ENCODE data around the gene MFAP5. TPM values are rescaled to one million over a fixed set of nuclear protein-coding genes. Genes with fewer than 3 reads are reported as not detected.

The MFAP5 gene, protein sequence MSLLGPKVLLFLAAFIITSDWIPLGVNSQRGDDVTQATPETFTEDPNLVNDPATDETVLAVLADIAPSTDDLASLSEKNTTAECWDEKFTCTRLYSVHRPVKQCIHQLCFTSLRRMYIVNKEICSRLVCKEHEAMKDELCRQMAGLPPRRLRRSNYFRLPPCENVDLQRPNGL
- total RNA-seq (2014; rRNA removed; shearing (Covaris generic)) = not detected in 2 replicates

DNA sequence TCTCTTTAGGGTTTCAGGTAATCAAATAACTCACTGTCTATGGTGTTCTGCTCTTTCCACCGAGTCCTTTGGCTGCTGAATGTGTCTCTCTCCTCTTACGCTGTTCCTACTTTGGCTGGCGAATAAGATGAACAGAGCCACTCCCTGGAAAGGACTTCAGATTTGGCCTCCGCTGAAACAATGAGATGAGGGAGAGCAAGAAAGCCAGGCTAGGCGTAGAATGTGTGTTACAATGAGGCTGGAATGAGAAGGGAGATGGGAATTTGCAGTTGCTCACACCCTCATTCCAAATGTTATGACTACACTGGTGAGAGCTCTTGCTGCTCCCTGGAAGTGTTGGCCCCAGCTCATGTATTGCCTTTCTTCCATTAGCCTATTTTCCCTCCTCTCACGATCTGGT is at the start of gene MFAP5:
MFAP5 (minus strand) TSS at position 234 of the 400 bp plus-strand sequence. CDS start 722 bp downstream, outside the sequence.
- no peak for DNase-seq (ENCODE audit: low read depth)

DNA sequence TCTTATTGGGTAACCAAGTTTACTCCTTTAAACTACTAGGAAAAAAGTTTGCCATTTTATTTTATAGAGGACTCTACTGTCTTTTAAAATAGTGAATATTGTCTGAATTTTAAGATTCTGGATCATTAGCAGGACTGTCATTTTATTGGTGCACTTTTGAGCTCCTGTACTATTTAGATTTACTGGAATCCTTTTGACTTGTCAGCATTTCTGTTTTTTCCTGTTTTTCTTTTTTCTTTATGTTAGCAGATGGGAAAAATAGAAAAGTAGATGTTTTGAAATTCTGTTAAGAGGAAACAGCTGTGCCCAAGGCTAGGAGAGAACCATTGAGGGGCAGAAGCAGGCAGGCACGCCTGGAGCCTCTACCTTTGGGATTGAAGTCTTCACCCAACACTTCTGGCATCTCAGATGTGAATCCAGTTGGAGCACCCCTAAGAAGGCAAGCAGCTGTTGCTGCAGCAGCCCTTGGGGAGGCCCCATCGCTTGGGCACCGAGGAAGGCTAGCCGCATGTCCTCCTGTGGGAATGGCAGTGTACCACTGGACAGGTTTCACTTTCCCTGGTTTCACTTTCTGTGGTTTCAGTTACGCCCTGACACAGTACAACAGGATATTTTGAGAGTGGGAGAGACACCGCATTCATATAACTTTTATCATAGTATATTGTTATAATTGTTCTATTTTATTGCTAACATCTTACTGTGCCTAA is 46.7 kb upstream of the MFAP5 start:
- peak; percentile 7 for DNase-seq (ENCODE audit: low read depth)

DNA sequence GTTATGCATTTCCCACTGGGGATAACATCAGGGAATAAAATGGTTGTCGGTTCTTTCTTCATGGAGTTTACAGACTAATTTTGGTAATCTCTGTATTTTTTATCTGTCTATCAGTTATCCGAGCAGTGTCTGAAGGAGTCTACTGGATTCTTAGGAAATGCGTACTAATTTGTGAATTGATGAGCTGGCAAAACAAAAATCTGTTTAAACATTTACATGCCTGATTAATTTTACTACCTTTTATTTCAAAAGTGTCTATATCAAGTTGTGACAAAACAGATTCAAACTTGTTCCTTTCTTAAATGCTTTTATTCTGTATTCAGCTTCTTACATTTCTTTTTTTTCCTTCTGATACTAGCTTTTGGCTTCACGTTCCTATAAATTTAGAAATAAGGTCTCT is 39.5 kb upstream of the MFAP5 start:
- DNase-seq (ENCODE audit: low read depth) = no peak

DNA sequence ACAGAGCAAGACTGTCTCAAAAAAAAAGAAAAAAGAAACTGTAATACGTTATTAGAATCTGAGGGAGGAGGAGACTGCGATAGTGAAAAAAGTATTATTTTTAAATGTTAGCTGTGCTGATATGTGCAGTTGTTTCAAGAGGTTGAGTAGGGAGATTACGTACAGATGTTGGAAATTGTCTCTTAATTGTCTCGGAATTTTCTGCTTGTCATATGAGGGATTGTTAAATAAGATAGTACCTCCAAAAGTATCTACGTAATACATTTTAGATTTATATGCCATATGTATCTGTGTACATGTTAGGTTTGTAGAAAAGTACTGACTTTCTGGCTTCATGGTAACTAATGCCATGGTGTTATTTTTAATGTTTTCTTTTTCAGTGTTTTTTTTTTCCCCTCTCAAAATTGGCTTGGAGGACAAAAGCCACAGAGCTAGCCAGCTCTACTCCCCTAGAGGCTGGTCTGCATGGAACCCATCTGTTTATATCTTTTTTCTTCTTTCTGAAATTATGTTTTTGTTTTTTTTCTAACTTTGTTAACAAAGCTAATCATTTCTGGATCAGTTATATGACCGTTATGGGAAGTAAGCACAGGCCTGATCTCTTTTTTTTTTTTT is 38.5 kb upstream of the MFAP5 start:
- DNase-seq (ENCODE audit: low read depth) = no peak

DNA sequence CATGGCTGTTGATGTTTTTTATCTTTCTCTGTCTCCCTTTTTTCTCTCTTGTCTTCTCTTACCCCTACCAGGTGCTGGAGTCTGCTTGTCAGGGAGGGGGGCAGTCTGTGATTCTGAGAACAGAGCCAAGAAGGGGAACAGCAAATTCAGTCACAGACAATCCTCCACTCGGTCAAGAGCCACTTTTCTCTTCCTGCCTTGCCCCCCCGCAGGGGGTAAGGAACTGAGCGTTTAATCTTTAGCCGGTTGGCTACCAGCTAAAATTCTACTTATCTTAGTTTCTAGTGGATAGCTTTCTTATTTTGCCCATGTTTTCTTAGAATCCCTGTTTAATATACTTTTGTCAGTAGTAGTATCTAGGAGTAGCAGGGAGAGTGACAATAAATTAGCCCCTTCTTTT is 37.1 kb upstream of the MFAP5 start:
- DNase-seq (ENCODE audit: low read depth) = no peak

DNA sequence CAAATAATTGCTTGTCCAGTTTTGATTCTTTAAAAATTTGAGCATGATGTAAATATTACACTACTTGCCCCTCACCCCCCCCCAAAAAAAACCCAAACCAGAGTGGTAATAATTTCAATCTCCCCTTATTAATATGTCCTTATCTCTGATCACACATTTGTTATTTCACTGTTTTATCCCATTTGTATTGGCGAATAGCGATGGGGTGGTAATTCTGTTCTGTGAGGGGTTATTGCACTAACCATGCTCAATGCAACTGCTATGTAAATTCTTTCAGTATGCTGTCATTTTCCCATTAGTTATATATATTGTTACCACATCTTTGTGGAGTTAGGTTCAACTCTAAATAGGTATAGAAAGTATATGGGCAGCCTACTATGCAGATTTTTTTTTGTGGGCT is 36.3 kb upstream of the MFAP5 start:
- no peak for DNase-seq (ENCODE audit: low read depth)

DNA sequence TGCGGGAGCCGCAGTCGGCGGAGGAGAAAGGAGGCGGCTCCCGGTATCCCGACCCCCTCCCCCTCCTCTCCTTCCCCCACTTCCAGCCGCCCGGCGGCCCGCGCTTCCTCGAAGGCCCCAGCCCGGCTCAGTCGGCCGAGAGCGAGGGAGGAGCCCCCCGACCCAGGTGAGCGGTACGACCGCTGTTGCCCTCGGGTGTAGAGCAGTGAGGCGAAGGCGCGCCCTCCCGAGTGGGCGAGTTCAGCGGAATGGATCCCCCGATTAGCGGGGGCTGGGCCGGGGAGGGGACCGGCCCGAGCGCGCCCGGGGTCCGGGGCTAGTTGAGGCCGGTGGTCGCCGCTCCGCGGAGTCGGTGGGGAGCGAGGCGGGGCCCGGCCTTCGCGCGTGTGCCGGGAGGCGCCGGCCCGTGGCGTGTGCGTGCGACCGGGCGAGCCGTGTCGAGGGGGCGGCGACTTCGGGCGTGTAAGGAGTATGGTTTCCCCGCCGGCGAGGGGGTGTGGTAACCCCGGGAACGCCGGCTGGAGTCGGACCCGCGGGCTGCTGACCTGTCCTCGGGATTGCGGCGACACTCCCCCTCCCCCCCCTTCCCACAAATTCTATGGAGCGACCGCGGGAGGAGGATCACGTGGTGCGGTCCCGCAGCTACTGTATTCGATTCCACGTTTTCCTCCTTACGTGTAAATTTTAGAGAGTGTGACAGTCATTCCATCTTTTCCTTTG is 35.7 kb upstream of the MFAP5 start:
- peak; percentile 40 for DNase-seq (ENCODE audit: low read depth)

DNA sequence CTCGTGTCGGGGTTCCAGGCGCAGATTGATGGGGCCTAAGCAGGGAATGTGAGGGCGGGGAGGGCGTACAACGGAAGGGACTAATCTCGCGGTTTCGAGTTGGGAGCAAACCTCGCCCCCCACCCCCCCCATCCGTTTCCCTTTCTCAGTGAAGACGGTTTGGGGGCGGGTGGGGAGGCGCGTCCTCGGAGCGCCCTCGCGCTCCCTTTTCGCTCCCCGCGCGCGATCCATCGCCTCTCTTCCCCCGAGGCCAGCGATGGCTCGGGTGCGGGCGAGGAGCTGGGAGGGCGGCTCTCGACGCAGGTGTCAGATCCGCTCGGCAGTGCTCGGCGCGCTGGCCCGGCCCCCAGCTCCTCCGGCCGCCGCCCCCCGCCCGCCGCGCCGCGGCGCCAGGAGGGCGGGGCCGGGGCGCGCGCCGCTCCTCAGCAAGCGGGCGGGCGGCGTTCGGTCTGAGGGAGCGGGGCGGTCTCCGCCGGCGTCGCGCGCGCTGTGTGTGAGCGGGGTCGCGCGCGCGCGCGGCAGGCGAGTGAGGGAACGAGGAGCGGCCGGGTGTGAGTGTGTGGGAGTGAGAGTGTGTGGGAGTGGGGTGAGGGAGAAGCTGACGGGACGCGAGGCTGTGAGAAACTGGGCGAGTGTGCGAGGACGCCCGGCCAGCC is 35.0 kb upstream of the MFAP5 start, which contains the start of gene RIMKLB:
RIMKLB (plus strand) TSS at position 516 of the 656 bp plus-strand sequence. CDS start 15,876 bp downstream, outside the sequence.
- DNase-seq (ENCODE audit: low read depth) = peak; percentile 68

DNA sequence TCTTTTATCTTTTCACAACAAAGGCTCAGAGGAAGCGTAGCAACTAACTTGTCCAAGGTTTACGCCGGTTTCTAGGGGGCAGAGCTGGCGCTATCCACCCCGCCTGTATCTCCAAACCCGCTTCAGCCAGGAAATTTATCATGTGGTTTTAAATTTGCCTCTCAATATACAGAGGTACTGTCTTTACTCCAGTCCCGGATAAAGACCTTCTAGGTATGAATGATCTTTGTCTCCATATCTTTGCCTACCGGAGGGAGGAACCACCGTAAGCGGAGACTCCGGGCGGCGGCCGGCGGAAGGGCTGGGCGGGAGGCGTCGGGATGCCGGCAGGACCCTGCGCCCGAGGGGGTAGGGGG is 34.5 kb upstream of the MFAP5 start:
- DNase-seq (ENCODE audit: low read depth) = peak; percentile 58

DNA sequence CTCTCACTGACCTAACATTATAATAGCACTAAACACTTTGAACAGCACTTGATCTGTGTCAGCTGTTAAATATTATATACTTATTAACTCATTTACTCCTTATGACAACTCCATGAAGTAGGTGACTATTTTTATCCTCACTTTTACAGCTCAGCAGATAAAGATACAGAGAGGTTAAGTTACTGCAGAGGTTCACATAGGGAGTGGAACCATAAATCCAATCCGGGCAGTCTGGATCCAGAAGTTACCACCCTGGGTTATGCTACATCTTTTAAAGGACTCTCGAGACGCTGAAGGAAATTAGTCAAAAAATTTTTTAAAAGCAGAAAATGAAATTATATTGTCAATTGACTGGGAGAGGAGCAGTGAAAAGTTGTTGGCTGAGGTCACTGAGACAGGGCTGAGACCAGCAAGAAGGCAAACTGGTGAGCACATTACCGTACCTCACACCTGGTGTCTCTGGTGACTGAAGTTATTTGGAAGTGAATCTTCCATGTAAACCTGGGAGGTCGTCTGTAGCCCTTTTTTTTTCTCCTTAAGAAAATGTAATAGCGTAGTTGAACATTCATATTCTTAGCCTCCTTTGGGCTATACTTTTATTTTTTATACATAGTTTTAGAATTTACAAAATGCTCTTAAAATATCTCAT is 33.9 kb upstream of the MFAP5 start:
- no peak for DNase-seq (ENCODE audit: low read depth)

DNA sequence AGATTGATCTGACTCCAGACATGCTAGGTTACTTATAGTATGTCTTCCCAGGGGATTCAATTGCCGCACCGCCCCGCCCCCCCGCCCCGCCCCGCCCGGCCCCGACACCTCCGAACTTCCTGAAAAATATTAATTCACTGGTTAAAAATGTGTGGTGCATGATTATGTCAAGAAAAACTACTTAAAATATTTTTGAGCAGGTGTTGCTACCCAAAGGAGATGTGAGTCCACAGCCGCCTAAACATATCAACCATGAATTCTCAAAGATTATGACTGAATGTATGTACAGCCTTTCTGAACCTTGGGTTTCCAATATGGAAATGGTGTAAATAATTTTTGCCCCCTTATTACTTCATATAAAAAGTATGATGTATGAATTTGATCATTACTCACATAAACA is 32.5 kb upstream of the MFAP5 start:
- DNase-seq (ENCODE audit: low read depth) = no peak

DNA sequence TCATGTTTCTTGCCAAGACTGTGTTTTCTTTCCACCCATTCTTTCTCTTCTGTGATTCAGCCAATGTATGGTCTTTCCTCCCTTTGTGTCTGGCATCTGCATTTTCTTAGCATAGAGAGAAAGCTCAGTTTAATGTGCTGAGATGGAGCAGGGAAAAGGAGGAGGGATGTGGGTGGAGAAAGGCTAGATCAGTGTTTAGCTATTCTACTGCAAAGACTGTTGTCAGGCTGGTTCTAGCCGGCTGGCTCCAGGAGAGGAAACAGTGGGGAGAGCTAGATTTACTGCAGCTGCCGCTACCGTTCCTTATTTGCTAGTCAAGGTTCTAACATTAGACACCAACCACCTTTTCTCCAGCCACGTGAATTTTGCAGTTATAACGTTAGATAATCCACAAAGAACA is 29.9 kb upstream of the MFAP5 start:
- DNase-seq (ENCODE audit: low read depth) = no peak

DNA sequence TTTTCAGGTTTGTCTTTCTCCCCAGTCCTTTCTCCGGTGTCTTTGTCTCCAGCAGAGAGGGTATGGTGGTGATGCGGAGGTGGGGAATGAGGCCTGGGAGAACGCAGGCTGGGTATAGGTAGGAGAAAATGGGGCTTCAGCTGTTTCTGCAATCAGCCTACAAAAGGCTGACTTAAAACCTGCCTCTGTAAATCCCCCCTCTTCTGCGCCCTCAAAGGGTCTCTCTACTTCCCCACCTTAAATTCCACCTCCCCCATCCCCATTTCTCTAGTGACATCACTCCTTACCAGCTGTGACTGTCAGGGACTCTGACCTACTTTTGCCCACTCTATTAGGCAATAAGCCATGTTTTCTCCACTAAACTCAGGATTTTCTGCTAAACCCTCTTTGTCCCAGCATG is 27.1 kb upstream of the MFAP5 start:
- DNase-seq (ENCODE audit: low read depth) = no peak

DNA sequence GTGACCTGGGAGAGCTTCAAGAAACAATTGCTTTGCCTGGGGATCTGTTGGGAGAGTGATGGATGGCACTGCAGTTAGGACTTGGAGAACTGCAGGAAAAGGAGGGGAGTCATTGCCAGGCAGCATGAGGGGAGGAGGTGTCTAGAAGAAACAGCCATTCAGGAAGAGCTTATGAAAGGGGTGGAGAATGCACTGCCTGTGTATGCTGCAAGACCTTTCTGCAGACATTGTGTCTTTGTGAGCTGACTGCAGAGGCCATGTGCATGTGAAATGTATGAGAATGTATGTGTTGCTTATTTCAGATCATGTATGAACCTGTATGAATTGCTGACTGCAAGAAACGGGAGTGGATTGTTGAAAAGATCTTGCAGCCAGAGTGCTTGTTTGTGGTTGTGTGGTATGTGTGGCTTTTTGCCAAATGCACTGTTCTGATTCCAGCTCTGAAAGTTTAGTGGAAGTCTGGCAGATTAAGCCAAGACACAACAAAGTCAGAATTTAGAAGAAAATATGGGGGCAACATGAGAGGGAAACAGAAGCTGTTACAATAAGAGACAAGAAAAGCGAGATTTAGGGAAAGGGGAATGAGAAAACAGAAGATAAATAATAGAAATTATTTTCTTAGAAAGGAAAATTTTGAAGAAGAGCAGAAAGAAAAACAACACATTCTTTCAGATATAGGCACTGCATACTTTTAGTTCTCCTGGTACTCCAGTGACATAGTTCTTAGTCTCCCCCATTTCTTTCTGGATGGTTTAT is 25.4 kb upstream of the MFAP5 start:
- DNase-seq (ENCODE audit: low read depth) = peak; percentile 64

DNA sequence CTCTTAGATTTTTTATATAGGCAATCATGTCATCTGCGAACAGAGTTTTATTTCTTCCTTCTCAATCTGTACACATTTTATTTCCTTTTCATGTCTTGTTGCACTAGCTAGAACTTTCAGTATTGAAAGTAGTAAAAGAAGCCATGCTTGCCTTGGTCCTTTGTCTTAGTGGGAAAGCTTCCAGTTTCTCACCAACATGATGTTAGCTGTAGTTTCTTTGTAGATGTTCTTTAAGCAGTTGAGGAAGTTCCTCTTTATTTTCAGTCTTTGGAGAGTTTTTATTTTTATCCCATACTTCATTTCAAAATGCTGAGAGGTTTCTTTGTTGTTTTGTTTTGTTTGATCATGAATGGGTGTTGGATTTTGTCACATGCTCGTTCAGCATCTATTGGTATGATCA is 22.4 kb upstream of the MFAP5 start:
- no peak for DNase-seq (ENCODE audit: low read depth)

DNA sequence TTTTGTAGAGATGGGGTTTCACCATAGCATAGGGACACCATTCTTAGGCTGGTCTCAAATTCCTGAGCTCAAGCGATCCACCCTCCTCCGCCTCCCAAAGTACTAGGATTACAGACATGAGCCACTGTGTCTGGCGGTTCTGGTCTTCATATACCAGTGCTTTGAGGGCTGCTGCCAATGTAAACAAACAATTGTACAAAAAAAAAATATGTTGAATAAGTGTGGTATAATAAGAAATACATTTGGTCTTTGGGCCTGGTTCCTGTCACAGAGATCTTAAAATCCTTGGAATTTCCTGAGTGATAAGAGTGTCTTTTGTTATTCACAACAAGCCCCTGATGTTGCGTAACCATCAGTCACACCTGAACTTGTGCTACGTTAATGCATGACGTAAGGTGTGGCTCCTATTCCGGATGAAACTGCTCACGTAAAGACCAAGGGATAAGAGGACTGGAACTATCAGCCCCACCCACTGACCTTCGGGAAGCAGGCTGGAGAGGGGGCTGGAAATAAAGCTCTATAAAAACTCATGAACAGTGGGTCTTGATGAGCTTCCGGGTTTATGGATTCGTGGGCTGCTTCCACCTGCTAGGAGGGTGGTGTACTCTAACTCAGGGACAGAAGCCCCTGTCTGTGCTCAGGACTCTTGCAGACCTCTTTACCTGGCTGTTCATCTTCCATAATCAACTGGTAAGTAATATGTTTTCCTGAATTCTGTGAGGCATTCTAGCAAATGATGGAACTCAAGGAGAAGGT is 18.7 kb upstream of the MFAP5 start:
- peak; percentile 13 for DNase-seq (ENCODE audit: low read depth)

DNA sequence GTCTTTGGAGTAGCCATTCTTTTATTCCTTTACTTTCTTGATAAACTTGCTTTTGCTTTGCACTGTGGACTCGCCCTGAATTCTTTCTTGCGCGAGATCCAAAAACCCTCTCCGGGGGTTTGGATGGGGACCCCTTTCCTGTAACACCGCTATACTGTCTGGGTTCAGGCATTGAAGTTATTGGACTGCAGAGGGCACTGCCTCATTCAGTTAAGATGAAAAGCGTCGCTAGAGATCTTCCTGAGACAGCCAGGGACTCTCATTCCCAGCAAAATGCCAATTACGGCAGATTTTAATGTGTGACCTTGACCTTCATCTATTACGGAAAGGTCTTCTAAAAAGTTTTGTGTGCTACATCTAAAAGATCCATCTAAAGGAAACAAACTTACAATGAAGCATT is 17.9 kb upstream of the MFAP5 start:
- no peak for DNase-seq (ENCODE audit: low read depth)

DNA sequence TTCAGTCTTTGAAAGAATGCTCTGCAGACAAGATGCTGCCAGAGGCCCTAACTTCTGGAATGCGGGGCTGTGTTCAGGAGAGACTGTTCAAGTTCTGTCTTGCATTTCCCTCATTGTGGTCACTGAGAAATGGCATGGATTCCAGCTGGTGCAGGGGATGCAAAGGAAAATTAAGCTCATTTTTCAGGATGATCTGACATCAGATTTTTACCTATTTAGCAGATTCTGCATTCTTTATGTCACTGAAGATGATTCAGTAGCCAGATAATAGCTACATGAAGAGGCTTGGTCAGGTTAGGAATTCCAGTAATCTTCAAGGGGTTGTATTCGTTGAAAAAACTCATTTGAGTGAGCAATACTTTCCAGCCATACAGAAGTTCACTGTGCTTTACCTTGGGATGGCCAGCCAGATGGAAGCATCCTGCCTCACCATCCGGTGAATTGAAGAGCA is 16.1 kb upstream of the MFAP5 start:
- DNase-seq (ENCODE audit: low read depth) = no peak

DNA sequence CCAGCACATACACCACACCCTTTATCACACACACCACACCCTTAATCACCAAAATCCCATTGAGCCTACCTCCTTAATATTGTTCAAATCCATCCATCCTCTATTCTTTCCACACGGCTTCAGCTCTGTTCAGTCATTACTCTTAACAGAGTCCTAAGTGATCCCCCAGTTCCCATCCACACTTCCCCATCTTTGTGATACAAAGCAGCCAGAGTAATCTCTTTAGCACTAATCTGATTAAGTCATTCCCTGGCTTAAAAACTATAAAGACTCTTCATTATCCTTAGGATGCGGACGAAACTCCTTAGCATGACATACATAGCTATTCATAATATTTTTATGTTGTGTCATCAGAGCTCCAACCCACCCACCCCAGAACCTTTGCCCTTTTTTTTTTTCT is 14.7 kb upstream of the MFAP5 start:
- DNase-seq (ENCODE audit: low read depth) = no peak

DNA sequence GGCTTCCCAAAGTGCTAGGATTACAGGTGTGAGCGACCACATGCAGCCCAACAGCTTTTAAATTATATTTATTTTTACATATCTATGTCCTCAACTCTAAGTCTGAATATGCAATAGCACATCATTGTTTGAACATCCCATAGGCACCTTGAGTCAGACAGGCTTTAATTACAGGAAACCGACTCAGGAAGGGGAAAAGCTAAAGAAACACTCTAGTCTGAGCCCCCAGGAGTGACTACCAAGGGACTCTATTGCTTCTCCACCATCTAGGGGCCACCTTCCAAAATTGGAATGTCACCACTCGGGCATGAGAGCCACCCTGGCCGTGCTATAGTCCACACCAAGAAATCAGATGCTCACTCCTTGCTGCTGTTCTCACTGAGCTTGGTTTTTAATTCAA is 14.0 kb upstream of the MFAP5 start:
- DNase-seq (ENCODE audit: low read depth) = no peak

Measured in M059J (cell line).